SU-DHL-6 (cell line): ENCODE data around the gene CTRB1.

Experiments
- H2AFZ ChIP-seq: fragments of 200-600 bp; sonication (generic); 2 replicates; pipeline ENCODE4 v1.6.1; 2014; ENCODE audit warnings: low read depth, mild to moderate bottlenecking, moderate library complexity, mixed read lengths, antibody characterized with exemption, low read length; ENCODE audit not compliant: severe bottlenecking
- H3F3A ChIP-seq: fragments of 200-600 bp; shearing (Covaris generic); 2 replicates; pipeline ENCODE4 v1.6.0; 2016; ENCODE audit warnings: antibody characterized with exemption, mild to moderate bottlenecking; ENCODE audit not compliant: insufficient read depth
- H3K27ac ChIP-seq: fragments of 200-600 bp; sonication (generic); 2 replicates; pipeline ENCODE4 v1.5.1; 2016; ENCODE audit warnings: low read depth, mild to moderate bottlenecking, low read length, moderate library complexity, mixed read lengths
- H3K27me3 ChIP-seq: fragments of 200-600 bp; sonication (generic), shearing (Covaris generic); 2 replicates; pipeline ENCODE4 v1.6.0; 2014; ENCODE audit warnings: mild to moderate bottlenecking, low read length
- H3K36me3 ChIP-seq: fragments of 200-600 bp; sonication (generic); 2 replicates; pipeline ENCODE4 v1.6.1; 2014; ENCODE audit warnings: mild to moderate bottlenecking, low read length, mixed read lengths
- H3K4me2 ChIP-seq: fragments of 300-600, 200-600 bp; shearing (Covaris generic), sonication (generic); 2 replicates; pipeline ENCODE4 v1.6.0; 2014; ENCODE audit warnings: low read length, low read depth, mild to moderate bottlenecking; ENCODE audit not compliant: poor library complexity, severe bottlenecking
- H3K4me3 ChIP-seq: fragments of 200-600 bp; sonication (generic); 2 replicates; pipeline ENCODE4 v1.5.1; 2014; ENCODE audit warnings: antibody characterized with exemption, low read length, mild to moderate bottlenecking, mixed read lengths; ENCODE audit not compliant: insufficient read depth, poor library complexity, severe bottlenecking
- H3K79me2 ChIP-seq: fragments of 200-600 bp; sonication (generic); 2 replicates; pipeline ENCODE4 v1.6.1; 2014; ENCODE audit warnings: mild to moderate bottlenecking, low read length, moderate library complexity; ENCODE audit not compliant: insufficient read depth
- H3K9ac ChIP-seq: fragments of 200-600 bp; sonication (generic); 2 replicates; pipeline ENCODE4 v1.7.0; 2014; ENCODE audit warnings: mild to moderate bottlenecking, low read length
- H3K9me2 ChIP-seq: fragments of 200-600 bp; sonication (generic); replicated peaks from 2 replicates; pipeline ENCODE4 v1.6.1; 2014; ENCODE audit warnings: low read length; ENCODE audit not compliant: insufficient read depth
- H3K9me3 ChIP-seq: fragments of 200-600 bp; sonication (generic); 2 replicates; pipeline ENCODE4 v1.6.1; 2014; ENCODE audit warnings: low read length, mixed read lengths; ENCODE audit not compliant: insufficient read depth
- H4K20me1 ChIP-seq: fragments of 200-600 bp; sonication (generic); 2 replicates; pipeline ENCODE4 v1.6.1; 2014; ENCODE audit warnings: low read depth, mild to moderate bottlenecking, antibody characterized with exemption, low read length, moderate library complexity, mixed read lengths
- EZH2phosphoT487 ChIP-seq: fragments of 200-600 bp; sonication (generic), shearing (Covaris generic); conservative IDR thresholded peaks from 2 replicates; pipeline ENCODE4 v1.6.1; 2018; ENCODE audit warnings: mild to moderate bottlenecking, antibody characterized with exemption, low read length, moderate library complexity, mixed read lengths
- TF ChIP-seq, protein P1 (sequence below): fragments of 200-600 bp; sonication (generic); IDR thresholded peaks from one replicate; pipeline ENCODE4 v1.5.1; 2017; ENCODE audit warnings: antibody characterized with exemption, mild to moderate bottlenecking, low read length, moderate library complexity; ENCODE audit not compliant: insufficient read depth, poor library complexity, severe bottlenecking

The CTRB1 gene

GRCh38 chr16:75263963-75264445, 45.2 kb downstream of the CTRB1 start:
- H3K36me3 ChIP-seq, result no peaks in the 10 kb centered on the region
- no peak overlapping the region for H3K4me2 ChIP-seq
- no peaks in the 10 kb centered on the region for H3K9me3 ChIP-seq
- no peak overlapping the region for H3K9ac ChIP-seq
- no peak overlapping the region for H3K27ac ChIP-seq
- H3F3A ChIP-seq, result no peaks in the 10 kb centered on the region
- no peaks in the 10 kb centered on the region for H3K9me2 ChIP-seq
- H3K27me3 ChIP-seq, result no peaks in the 10 kb centered on the region
- no peaks in the 10 kb centered on the region for H3K79me2 ChIP-seq
- no peak overlapping the region for H2AFZ ChIP-seq
- no peaks in the 10 kb centered on the region for H4K20me1 ChIP-seq
- no peak for TF ChIP-seq EZH2phosphoT487
- TF ChIP-seq, protein P1, sequence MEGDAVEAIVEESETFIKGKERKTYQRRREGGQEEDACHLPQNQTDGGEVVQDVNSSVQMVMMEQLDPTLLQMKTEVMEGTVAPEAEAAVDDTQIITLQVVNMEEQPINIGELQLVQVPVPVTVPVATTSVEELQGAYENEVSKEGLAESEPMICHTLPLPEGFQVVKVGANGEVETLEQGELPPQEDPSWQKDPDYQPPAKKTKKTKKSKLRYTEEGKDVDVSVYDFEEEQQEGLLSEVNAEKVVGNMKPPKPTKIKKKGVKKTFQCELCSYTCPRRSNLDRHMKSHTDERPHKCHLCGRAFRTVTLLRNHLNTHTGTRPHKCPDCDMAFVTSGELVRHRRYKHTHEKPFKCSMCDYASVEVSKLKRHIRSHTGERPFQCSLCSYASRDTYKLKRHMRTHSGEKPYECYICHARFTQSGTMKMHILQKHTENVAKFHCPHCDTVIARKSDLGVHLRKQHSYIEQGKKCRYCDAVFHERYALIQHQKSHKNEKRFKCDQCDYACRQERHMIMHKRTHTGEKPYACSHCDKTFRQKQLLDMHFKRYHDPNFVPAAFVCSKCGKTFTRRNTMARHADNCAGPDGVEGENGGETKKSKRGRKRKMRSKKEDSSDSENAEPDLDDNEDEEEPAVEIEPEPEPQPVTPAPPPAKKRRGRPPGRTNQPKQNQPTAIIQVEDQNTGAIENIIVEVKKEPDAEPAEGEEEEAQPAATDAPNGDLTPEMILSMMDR, result no peak
- H3K4me3 ChIP-seq, result no peak overlapping the region

DNA sequence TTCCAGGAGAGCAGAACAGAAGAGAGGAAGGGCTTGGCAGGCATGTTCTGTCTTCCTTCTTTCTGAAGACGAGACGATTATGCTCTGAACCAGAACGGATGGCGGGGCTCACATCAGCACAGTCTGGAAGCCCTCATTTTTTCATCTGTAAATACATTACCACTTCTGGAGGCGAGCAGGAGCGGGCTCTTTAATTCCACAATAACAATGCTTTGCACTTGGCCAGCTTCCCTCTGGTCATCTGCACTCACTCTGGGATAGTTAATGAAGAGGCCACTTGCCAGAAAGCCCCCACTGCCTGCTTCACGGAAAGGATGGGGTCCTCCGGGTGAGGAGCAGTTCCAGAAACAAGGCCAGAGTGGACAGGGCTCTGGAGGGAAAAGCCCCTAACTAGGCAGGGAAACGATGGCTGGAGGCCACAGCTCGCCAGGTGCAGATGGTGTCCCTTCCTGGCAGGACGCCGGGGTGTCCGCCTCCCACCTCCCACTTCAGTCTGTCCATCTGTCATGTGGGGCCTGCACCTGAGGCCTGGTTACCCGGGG, 45.7 kb downstream of the CTRB1 start:
- H3K36me3 ChIP-seq, result no peaks in the 10 kb centered on the region
- no peak overlapping the region for H3K4me3 ChIP-seq
- H3F3A ChIP-seq, result no peaks in the 10 kb centered on the region
- H3K9me3 ChIP-seq, result no peaks in the 10 kb centered on the region
- no peak overlapping the region for H2AFZ ChIP-seq
- H3K9me2 ChIP-seq, result no peaks in the 10 kb centered on the region
- no peaks in the 10 kb centered on the region for H3K79me2 ChIP-seq
- no peak overlapping the region for H3K9ac ChIP-seq
- no peaks in the 10 kb centered on the region for H3K27me3 ChIP-seq
- no peaks in the 10 kb centered on the region for H4K20me1 ChIP-seq
- H3K27ac ChIP-seq, result no peak overlapping the region
- no peak overlapping the region for H3K4me2 ChIP-seq
- no peak for TF ChIP-seq EZH2phosphoT487
- TF ChIP-seq, protein P1, result no peak

GRCh38 chr16:75264999-75265910, 46.5 kb downstream of the CTRB1 start:
- H3K9me3 ChIP-seq, result no peaks in the 10 kb centered on the region
- TF ChIP-seq, protein P1, result no peak
- no peak for TF ChIP-seq EZH2phosphoT487
- peak overlapping the region; percentile 50 for H3K9ac ChIP-seq
- H4K20me1 ChIP-seq, result no peaks in the 10 kb centered on the region
- no peak overlapping the region for H3K27ac ChIP-seq
- H3K79me2 ChIP-seq, result no peaks in the 10 kb centered on the region
- no peaks in the 10 kb centered on the region for H3K36me3 ChIP-seq
- H3K4me2 ChIP-seq, result peak overlapping the region; percentile 42
- H3K27me3 ChIP-seq, result no peaks in the 10 kb centered on the region
- peak overlapping the region; percentile 51 for H3K4me3 ChIP-seq
- no peaks in the 10 kb centered on the region for H3K9me2 ChIP-seq
- H2AFZ ChIP-seq, result peak overlapping the region; percentile 30
- no peaks in the 10 kb centered on the region for H3F3A ChIP-seq
